HCT116 (cell line): ENCODE results near the gene FTO.

Experiments used
- ATF3 ChIP-seq: IDR thresholded peaks from 2 replicates; pipeline ENCODE4 v1.6.1; 2012
- CTCF ChIP-seq, 3 experiments: fragments of 200-600 bp in 1 of 3; sonication (generic) in 1 of 3; IDR thresholded peaks in 2 of 3; conservative IDR thresholded peaks in 1 of 3; 2 replicates each; pipeline ENCODE4 v1.5.1; 2012 to 2017; ENCODE audit warnings: low read depth in 2 of 3, low read length in 2 of 3, antibody characterized with exemption in 1 of 3, borderline replicate concordance in 1 of 3, control low read depth in 1 of 3, mild to moderate bottlenecking in 1 of 3, mixed read lengths in 1 of 3, mixed run types in 1 of 3, moderate library complexity in 1 of 3; ENCODE audit not compliant: insufficient read depth in 1 of 3
- ELF1 ChIP-seq: IDR thresholded peaks from 2 replicates; pipeline ENCODE4 v1.6.1; 2012; ENCODE audit warnings: low read depth, borderline replicate concordance
- EZH2 ChIP-seq: fragments of 200-600 bp; sonication (generic); IDR thresholded peaks from 2 replicates; pipeline ENCODE4 v1.6.1; 2017; ENCODE audit warnings: antibody characterized with exemption, mixed run types
- EZH2phosphoT487 ChIP-seq: fragments of 200-600 bp; IDR thresholded peaks from 2 replicates; pipeline ENCODE4 v1.6.1; 2018; ENCODE audit warnings: antibody characterized with exemption, borderline replicate concordance
- POLR2A ChIP-seq: IDR thresholded peaks from 2 replicates; pipeline ENCODE4 v1.7.0; 2011; ENCODE audit warnings: borderline replicate concordance; ENCODE audit not compliant: insufficient read depth, insufficient read length; ENCODE audit errors: extremely low read depth
- POLR2AphosphoS5 ChIP-seq: IDR thresholded peaks from 2 replicates; pipeline ENCODE4 v1.6.1; 2011; ENCODE audit warnings: mild to moderate bottlenecking, low read depth, low read length, moderate library complexity

GRCh38 chr16:53884748-53885147, 180.8 kb downstream of the FTO start:
- TF ChIP-seq CTCF (IDR thresholded peaks at IDR 0.05 in 2 of 3, conservative IDR thresholded peaks at IDR 0.05 in 1 of 3; ENCODE audit: borderline replicate concordance in 1 of 3, insufficient read depth in 1 of 3, low read depth in 2 of 3, low read length in 2 of 3), result no peak
- no peak for TF ChIP-seq POLR2A
- no peak for TF ChIP-seq ATF3
- no peak for TF ChIP-seq POLR2AphosphoS5
- no peak for TF ChIP-seq ELF1
- TF ChIP-seq EZH2phosphoT487, result no peak
- no peak for TF ChIP-seq EZH2
